K562 (cell line): ENCODE measurements around the gene VPS26A. TPM values are rescaled to one million over a fixed set of nuclear protein-coding genes. Genes with fewer than 3 reads are reported as not detected.

ENCODE experiments used
- CBFA2T3 ChIP-seq: fragments of 450-650 bp; IDR thresholded peaks from 2 replicates; pipeline ENCODE4 v1.6.1; 2017
- CLOCK ChIP-seq: fragments of 250-450 bp; sonication (Bioruptor Pico); IDR thresholded peaks from 2 replicates; pipeline ENCODE4 v1.4.0; 2020; ENCODE audit warnings: mild to moderate bottlenecking, moderate library complexity, borderline replicate concordance
- E2F8 ChIP-seq: fragments of 450-650 bp; IDR thresholded peaks from 2 replicates; pipeline ENCODE4 v1.7.1; 2018; ENCODE audit warnings: mild to moderate bottlenecking, low read depth; ENCODE audit not compliant: partially characterized antibody
- FOXK2 ChIP-seq, 2 experiments: fragments of 450-650 bp; IDR thresholded peaks in 1 of 2; conservative IDR thresholded peaks in 1 of 2; 2 replicates each; pipeline ENCODE4 v1.6.1; 2016; ENCODE audit warnings: low read depth in 2 of 2, mild to moderate bottlenecking in 1 of 2
- HEY1 ChIP-seq: fragments of 250-450 bp; sonication (Bioruptor Pico); IDR thresholded peaks from 2 replicates; pipeline ENCODE4 v1.5.0; 2020; ENCODE audit warnings: mild to moderate bottlenecking, moderate library complexity, borderline replicate concordance
- KLF16 ChIP-seq: IDR thresholded peaks from 2 replicates; pipeline ENCODE4 v1.6.1; 2016; ENCODE audit warnings: antibody characterized with exemption
- NFIC ChIP-seq: fragments of 450-650 bp; IDR thresholded peaks from 2 replicates; pipeline ENCODE4 v1.6.1; 2017; ENCODE audit warnings: mild to moderate bottlenecking, inconsistent platforms
- NR2C2 ChIP-seq, 2 experiments: fragments of 200-800 bp in 1 of 2; sonication (Bioruptor generic) in 1 of 2; sonication (generic) in 1 of 2; formaldehyde crosslinking in 1 of 2; IDR thresholded peaks; 2 replicates each; pipeline versions ENCODE4 v1.6.1 to v1.8.0; 2016 to 2022; ENCODE audit warnings: mild to moderate bottlenecking in 1 of 2, missing compliant biosample characterization in 1 of 2, missing genetic modification characterization in 1 of 2, missing genetic modification reagents in 1 of 2
- PTBP1 ChIP-seq: fragments of 200-400 bp; formaldehyde crosslinking; IDR thresholded peaks from 2 replicates; pipeline ENCODE4 v1.6.1; 2017; ENCODE audit warnings: low read depth, low read length
- RNF219 ChIP-seq: fragments of 250-450 bp; sonication (Bioruptor Pico); IDR thresholded peaks from 2 replicates; pipeline ENCODE4 v1.5.0; 2022; ENCODE audit warnings: mild to moderate bottlenecking
- SPI1 ChIP-seq: IDR thresholded peaks from 2 replicates; pipeline ENCODE4 v1.6.1; 2011; ENCODE audit warnings: low read depth, low read length, control low read depth, borderline replicate concordance
- TFE3 ChIP-seq: fragments of 450-650 bp; formaldehyde crosslinking; IDR thresholded peaks from 2 replicates; pipeline ENCODE4 v1.4.0; 2020; ENCODE audit warnings: mild to moderate bottlenecking, mixed read lengths
- USF2 ChIP-seq: sonication (generic); formaldehyde crosslinking; IDR thresholded peaks from 2 replicates; pipeline ENCODE4 v1.5.0; 2020; ENCODE audit warnings: missing genetic modification reagents
- ZNF444 ChIP-seq: fragments of 250-450 bp; sonication (Bioruptor Pico); IDR thresholded peaks from 2 replicates; pipeline ENCODE4 v1.4.0; 2020; ENCODE audit warnings: mild to moderate bottlenecking, moderate library complexity
- ZNF696 ChIP-seq: fragments of 250-450 bp; sonication (Bioruptor Pico); conservative IDR thresholded peaks from 2 replicates; pipeline ENCODE4 v1.4.0; 2020; ENCODE audit warnings: mild to moderate bottlenecking, moderate library complexity
- polyA plus RNA-seq, 8 experiments: library from polyadenylated mRNA; depleted of rRNA in 4 of 8; stranded (reverse) in 5 of 8; unstranded in 3 of 8; fragments of >200 nt; fragmentation: Nextera tagmentation in 2 of 8; fragmentation: Illumina TruSeq in 1 of 8; extraction: Ambion mirVana in 2 of 8; extraction: Trizol in 1 of 8; gene quantifications; 2 replicates each; pipeline versions ENCODE4 v1.2.1 to v1.2.3, GENCODE V29; 2011 to 2014; ENCODE audit warnings: inconsistent platforms in 1 of 8, missing spikeins in 1 of 8
- total RNA-seq, 7 experiments: library from RNA; depleted of rRNA in 6 of 7; stranded (reverse); fragments of >200 nt in 6 of 7; fragmentation: Illumina TruSeq in 2 of 7; extraction: Trizol in 2 of 7; gene quantifications; 2 replicates each; pipeline versions ENCODE4 v1.2.1 to v1.2.3, GENCODE V29; 2011 to 2021; ENCODE audit warnings: low replicate concordance in 1 of 7

VPS26A gene
- total and polyA plus RNA-seq, 9 of the 15 experiments (the other 6 are each of a cell fraction or from before 2014, with no cell fraction given): 47.1 to 137 (median 69.3) TPM

GRCh38 chr10:69123747-69124562 is at the start of gene VPS26A (continued):
- TF ChIP-seq FOXK2 (conservative IDR thresholded peaks at IDR 0.05 in 1 of 2, IDR thresholded peaks at IDR 0.05 in 1 of 2; ENCODE audit: low read depth in 2 of 2) (peak in 1 of 2 experiments; percentile 90; a peak in 2 of 4 replicates), PTBP1 (0 out of 2 replicates have a peak, but pooled peaks have one; percentile 51), KLF16 (0 out of 2 replicates have a peak, but pooled peaks have one; percentile 1), NFIC (0 out of 2 replicates have a peak, but pooled peaks have one; percentile 32), CBFA2T3 (0 out of 2 replicates have a peak, but pooled peaks have one; percentile 5), HEY1 (CRISPR knock-in tag) (peak; percentile 67; the same call in 1 of the 2 replicates), TFE3 (CRISPR knock-in tag) (peak; percentile 100), E2F8 (peak; percentile 61), RNF219 (CRISPR knock-in tag) (no peak; the same call in 1 of the 2 replicates), CLOCK (CRISPR knock-in tag) (peak; percentile 87), ZNF444 (CRISPR knock-in tag) (0 out of 2 replicates have a peak, but pooled peaks have one; percentile 13), USF2 (CRISPR knock-in tag) (peak; percentile 99), SPI1 (peak; percentile 99), ZNF696 (CRISPR knock-in tag) (no peak), NR2C2 (CRISPR knock-in tag; IDR thresholded peaks at IDR 0.05) (no peak; the same call in 1 of the 2 replicates), NR2C2 (tag; IDR thresholded peaks at IDR 0.05) (peak; percentile 70)
